GM18499 (cell line): ENCODE results near the gene DENND2D.

Source experiments
- ATAC-seq: cut with Tn5 transposase; IDR thresholded peaks from one replicate; pipeline ENCODE4 v1.9.1; 2021; ENCODE audit warnings: moderate number of reproducible peaks; ENCODE audit not compliant: insufficient read depth, unreplicated experiment

The DENND2D gene

DNA sequence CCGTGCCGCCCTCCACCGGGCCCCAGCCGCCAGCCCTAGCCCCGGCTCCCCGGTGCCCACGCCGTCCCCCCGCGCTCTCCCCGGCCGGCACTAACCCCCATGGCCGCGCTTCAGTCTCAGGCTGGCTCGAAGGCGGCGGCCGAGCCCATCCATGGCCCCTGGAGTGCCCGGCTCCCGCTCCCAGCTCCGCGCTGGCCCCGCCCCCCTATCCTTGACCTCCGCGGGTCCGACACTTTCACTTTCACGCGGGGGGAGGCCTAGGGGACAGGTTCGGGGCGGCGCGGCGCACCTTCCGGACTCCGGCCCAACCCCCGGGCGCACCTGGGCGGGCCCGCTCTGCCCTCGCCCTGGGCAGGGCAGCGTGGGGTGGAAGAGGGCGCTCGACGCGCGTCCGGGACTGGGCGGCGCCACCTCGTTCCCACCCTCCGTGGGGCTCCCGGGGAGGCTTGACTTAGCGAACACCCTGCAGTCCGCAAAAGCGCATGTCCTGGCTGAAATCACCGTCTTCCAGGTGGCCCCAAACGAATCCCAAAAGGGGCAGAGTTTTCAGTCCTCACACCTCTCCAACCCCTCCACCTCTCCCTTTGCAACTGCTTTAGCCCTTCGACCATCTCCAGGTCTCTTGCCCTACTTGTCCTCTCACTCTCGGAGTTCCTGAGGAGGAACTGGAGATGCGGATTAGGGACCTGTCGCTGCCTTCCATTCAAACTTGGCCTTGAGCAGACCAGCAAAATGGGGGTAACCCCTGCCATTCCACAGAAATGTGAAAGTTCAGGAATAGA lies 3.9 kb upstream of the DENND2D start:
- no peak for ATAC-seq

DNA sequence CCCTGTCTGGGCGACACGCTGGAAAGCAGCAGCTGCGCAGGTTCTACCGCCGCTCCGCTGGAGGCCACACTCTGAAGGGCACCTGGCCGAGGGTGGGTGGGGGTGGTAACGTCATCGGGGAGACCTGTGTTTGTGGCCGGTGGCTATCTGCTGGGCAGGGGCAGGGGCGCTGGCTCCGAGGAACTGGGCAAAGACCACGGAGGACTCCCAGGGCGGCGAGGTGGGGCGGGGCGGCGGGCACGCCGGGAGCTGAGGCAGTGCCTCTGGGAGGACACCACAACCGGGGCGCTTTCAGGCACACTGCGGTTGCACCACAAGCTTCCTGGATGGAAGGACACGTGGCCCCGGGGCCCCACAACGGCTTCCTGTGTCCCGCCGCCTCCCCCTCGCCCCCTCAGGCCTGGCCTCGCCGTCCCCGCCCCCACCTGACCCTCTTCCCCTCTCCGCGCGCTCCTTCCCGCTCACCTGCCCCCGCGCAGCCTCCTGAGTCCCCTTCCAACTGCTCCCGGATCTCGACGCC lies 3.3 kb upstream of the DENND2D start:
- ATAC-seq = no peak

DNA sequence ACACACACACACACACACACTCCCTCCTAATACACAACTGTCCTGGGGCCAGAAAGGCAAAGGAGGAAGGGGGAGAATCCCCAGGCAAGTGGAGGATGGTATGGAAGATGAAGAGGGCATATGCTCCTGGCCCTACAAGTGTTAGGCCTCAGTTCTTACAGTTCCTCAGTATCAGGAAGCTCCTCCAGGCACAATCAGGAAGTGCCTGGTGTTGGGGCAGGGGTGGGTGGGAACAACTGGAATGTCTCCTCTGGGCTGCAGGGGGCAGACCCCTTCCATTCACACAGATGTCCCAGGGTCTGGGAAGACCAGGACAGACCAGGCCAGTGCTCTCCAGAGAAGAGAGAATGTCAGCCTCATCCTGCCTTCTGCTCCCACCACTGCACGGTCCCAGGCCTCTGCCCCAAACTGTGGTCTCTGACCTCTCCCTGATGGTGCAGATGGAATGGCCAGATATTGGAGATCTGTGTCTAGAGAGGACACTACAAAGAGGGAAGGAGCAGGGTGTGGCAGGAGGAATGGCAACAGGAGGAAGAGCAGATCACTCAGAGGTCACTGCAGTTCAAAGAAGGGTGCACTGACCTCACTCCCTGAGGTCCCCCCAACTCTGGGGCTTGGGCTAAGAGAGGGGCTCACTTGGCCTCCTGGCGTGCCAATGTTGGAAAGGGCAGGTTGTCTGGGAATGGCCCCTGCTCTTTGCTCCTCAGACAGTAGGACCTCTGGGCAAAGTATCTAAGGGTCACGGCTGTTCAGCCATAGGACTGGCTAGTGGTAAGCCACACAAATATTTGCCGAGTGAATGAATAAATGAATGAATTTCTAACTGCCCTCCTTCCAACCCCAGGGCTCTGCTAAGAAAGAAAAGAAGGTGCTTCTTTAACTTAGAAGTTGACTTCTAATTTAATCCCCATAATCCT lies 2.5 kb upstream of the DENND2D start:
- ATAC-seq = no peak

DNA sequence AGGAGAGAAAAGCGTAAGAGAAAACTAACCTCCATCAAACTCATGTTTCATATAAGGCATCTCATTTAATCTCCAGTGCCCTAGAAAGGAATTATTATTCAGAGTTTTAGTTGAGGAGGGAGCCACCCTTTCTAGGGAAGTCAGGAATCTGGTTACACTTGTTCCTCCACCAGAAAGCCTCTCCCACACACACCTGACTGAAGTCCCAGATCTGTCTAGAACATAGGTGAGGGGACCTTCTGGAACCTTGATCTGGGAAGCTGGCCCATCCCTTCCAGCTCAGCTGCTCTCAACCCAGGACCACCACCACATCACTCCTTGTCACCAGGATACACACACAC lies 1.9 kb upstream of the DENND2D start:
- ATAC-seq = no peak

DNA sequence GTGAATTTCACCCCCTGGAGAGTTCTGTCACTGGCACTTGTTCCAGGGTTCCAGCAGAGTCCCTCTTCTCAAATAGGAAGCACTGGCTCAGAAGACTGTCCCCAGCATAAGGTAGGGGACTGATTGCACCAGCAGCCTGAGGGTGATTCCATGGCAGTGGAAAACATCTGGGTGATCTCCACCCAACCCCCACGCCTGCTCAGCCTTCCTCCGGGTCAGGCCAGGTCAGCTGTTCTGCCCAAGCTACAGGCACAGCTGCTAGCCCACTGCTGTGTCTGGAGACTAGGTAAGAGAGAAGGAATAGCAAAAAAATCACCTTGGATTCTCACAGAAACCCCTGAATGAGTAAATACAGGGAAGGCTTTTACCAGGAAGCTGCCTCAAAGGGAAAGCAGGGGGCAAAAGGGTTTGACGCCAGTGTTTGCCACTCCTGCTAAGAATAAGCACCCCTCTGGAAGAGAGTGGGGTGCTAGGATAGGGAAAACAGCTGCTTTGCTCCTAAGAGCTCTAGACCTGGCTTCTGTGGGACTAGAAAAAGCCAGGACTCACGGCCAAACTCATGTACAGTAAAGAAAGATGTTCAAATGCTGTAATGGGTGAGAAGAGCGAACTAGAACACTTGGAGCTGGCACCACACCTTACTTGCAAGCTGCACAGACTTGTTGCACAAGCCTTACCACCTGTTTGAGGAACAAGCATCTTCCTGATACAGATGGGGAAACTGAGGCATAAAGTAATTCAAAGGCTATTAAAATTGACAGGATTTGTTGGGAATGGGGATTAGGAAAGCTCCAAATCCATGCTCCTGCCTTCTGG lies 1.0 kb upstream of the DENND2D start:
- ATAC-seq = no peak

DNA sequence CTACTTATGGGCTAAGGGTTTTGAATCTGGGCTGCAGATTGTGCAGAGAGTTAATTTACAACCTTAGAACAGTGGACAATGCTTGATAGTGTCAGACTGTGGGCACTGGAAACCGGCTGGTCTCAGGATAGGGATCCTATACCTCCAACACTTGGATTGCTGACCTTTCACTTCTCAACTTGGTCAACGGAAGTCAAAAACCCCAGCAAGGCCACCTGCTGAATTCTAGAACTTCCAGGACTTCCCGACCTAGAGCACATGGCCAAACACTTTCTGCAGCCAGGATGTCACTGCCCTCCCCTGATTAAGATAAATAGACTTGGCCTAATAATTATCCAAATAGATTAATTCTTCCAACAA lies 336 bp upstream of the DENND2D start:
- ATAC-seq = no peak

DNA sequence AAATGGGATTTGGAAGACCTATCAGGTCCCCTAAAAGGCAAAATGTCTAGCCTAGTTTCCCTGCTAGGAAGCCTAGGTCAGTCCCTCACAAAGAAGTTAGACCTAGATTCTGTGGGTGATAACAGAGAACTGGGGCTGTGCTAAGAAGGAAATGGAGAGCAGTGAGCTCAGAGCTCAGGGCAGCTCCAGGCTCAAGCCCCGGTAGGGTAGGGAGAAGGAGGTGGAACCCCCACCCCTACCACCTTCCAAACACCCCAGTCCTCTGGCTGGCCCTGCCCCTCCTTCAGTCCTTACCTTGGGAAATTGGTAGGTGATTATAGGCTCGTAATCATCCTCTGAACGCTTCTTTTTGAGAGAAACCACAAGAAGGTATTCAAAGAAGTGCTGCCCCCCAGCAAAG lies 1.1 kb downstream of the DENND2D start:
- ATAC-seq = no peak

DNA sequence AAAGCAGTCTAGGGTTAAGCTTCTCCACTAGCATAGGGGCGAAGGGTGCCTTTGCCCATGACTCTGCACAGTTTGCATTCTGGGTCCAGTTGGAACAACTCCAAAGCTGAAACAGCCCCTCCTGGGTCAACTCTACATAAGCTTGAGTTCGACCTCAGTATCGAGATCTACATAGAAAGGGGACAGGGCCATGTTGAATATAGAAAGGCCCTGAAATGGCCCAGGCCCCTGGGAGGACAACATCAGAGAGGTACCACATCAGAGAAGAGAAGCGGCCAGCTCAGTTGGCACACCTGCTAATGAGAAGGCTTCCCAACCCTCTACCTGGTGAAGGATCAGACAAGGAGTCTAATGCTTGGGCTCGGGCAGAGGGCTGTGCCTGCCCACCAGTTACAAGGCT lies 1.6 kb downstream of the DENND2D start:
- no peak for ATAC-seq

DNA sequence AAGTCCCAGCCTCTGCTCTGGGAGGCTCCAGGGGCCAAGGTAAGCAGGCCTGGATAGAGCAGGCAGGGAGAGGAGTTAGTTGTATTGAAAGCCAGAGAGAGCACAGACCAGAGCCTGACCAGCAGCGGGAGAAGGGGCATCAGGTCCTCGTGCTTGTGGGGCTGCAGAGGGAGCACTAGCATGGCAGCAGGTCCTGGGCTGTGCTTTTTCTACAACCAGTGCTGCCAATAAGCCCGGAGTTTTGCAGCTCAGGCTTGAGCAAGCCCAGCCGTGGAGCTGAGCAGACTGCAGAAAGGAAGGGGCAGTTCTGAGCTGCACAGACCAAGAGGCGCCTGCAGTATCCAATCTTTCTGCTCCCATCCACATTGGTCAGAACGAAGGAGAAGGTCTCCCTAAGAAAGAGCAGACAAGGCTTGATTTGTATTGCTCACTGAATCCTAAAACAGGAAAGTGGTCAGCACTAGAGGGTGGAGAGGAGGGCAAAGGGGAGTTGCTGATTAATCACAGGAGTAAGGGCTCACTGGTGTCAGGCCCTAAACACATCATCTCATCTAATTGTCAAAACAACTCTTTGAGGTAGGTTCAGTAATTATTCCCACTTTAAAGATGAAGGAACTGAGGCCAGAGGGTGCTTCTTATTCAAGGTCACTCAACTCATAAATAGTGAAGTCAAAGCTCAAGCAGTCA lies 2.7 kb downstream of the DENND2D start:
- ATAC-seq = no peak

DNA sequence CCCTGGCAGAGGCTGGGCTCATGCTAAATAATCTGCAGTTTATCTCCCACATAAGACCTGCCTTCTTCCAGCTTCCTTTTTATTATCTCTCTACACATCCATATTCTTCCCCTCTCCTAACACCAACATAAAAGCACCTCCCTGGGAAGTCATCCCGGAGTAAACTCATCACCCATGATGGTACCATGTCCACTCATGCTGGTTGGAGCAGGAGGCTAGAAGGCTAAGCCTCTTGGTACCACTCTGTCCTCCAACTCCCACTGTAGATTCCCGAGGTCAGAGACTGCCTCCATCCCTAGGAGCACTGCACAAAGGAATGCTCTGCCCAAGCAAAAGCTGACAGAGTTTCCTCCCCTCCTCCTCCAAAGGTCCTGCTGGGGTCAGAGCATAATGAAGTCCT lies 4.2 kb downstream of the DENND2D start:
- ATAC-seq = no peak

DNA sequence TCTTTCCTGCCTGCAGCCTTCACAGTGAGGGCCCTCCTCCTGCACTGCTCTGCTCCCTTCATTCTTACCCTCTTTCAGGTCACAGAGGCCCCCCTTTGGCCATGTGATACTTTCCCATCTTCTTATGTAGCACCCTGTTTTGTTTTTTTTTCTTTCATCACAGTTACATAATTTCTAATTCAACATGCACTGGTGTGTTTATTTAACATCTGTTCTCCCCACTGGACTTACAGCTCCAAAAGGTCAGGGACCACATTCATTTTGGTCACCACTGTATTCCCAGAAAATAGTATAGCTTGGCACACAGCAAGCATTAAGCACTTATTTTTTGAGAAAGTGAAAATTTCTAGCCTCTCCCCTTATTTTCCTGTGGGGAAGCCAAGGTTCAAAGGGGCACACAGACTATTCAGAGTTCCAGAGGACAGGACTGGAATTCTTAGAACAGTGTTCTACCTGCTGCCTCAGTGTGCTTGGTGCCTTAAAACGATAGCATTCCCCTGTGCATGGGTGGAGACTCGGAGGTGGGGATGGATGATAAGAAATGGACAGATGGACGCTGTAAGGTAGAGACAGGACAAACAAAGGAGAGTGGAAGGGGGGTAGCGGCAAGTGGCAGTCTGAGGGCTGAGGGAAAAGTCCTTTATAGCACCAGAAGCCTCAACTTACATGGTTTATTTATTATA lies 5.3 kb downstream of the DENND2D start:
- no peak for ATAC-seq

DNA sequence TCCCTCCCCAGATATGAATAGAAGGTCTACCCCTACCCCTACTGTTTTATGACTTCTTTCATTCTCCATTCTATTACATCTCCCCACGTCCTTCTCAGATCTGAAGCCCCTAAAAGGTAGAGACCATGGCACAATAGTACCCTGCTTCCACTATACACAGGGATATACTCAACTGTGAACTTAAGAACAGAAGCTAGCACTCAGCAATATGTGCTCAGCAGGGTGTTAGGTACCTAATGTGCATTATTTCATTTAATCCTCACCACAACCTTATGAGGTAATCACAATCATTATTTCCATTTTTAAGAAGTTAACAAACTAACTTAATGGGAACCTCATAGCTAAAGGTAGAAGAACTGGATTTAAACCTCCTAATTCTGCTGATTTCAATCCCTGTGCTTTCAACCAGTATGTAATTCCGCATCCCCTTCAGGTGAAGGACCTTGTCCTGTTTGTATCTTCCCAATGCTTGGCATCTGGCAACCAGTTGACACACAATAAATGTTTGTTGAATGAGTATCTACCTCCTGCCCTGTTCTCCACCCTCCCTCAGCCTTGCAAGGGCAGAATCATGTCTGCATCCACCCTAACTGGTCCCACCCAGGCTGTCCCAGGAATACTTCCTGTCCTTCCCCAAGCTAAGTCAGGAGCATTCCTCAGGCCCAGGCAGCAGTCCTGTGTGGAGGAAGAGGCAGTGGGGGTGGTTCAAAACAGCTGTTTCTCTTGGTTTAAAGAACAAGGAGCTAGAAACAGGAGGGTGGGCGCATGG lies 6.5 kb downstream of the DENND2D start:
- ATAC-seq = no peak

DNA sequence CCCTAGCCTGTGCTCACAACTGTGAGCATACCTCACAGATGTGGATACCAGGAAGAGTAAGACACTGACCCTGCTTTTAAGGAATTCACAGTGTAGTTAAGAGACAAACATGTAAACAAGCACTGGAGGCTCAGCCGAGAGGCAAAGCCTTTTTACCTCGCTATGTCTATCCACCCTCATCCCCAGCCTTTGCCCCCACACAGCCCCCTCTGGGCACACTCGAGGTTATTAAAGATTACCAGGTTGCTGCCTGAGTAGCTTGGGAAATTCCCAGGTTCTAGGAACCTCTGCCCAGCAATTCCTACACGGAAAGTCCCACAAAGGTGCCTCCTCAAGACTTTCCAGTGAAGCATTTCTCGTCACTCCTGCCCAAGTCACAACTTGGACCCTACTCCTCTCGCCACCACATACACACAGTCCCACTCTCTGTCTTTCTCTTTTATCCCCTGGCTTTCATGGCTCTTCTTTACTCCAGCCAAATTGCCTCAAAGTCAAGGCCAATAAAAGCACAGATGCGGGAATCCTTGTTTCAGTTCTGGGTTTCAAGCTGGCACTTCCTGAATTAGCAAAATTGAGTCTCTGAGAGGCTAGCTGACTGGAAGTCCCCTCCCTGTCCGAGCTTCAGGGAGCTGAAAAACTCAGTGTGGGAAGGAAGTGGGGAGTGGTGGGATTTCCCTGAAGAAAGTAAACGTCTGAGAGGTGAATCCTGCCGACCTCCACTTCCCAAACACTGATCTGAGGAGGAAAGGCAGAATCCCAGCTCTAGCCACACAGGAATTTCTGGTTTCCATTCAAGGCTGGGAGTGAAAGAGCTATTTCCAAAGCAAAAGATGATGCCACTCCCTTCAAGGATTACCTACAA lies 7.6 kb downstream of the DENND2D start:
- ATAC-seq = no peak

DNA sequence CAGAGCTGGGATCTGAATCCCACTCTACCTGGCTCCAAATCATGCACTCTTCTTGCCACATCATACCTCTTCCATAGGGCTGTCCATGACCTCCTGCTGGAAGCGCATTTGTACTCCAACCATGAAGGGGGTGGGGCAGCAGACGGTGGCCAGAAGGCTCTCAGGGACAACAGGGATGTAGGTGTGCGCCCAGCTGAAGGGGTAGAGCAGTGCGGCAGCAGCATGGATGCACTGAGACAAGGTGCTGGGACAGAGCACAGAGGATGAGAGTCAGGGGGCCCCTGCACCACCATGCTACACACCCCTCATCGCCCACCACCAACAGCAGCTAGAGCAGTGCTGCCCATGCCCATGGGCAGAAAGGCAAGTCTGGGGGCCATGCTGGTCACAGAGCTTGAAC lies 8.4 kb downstream of the DENND2D start:
- no peak for ATAC-seq

DNA sequence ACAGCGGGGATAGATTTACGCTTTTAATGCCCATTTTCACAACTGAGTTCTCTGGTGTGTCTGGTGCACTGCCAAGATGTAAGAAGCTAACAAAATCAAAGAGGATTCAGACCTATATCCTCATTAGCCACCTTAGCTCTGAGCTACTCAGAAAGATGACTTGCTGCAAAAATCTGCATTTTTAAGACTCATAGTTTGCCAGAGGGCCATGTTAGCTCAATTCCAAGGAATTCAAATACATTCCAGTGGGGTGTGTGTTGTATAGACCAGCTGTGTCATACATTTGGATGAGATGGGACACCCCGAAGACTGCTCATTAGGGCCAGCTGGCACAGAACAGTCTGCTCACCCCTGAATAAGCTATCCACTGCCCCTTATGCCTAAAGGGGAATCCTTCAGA lies 8.9 kb downstream of the DENND2D start:
- ATAC-seq = no peak

DNA sequence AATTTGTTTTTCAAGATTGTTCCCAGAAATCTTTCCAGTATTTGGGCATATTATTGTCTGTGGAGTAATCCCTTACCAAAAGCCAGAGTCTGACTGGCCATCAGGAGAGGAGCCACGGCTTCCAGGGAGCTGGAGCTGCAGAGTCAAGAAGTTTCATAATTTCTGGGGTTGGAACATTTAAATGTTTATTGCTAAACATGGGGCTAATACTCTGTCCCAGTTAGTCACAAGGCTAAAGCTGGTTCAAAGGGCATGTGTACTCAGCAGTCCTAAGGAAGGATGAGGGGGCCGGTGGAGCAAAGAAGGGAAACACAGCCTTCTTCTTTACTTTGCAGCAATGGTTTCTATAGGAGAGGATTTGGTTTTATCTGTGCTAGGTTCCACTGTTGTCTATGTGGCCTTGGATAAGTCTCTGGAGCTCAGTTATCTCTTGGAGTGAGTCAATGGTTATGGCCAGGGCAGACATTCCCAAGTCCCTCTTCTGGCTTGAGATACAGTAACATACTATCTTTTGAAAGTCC lies 9.5 kb downstream of the DENND2D start:
- no peak for ATAC-seq

DNA sequence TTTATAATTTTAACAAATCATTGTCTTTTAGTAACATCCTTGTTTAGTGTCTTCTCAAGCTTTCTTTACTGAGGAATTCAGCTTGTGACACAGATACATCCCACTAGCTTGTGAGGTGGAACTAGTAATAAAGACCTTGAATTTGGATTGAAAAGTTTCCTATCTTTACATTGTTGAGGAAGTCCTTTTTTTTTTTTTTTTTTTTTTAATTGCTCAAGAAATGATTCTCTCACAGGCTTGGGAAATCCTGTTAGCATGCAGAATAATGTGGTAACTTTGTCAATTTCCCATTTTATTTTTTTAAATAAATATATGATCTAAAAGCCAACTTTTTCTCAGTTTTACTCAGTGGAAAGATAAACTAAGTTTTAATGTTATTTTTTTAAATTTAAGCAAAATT lies 15.8 kb downstream of the DENND2D start:
- ATAC-seq = no peak
